ENCODE results near the gene RBM24. TPM values are rescaled to one million over a fixed set of nuclear protein-coding genes. Genes with fewer than 3 reads are reported as not detected.

RBM24 gene
- total and polyA plus RNA-seq, 8 donors, result 0.25 to 2.6 (median 1.3) TPM; not detected in 1

- H3K36me3 ChIP-seq, result no peaks in the 10 kb centered on the region
- TF ChIP-seq POLR2A (IDR thresholded peaks at IDR 0.05) (no peak), POLR2AphosphoS5 (IDR thresholded peaks at IDR 0.05) (no peak), CTCF (IDR thresholded peaks at IDR 0.05) (no peak), EP300 (IDR thresholded peaks at IDR 0.05) (no peak)
- intact Hi-C loops (cut with DNase I; ENCODE audit: low total_unique reads), result no loop called here
- H3K9me3 ChIP-seq, result no peaks in the 10 kb centered on the region
- H3K27ac ChIP-seq, result no peak overlapping the region
- H3K4me3 ChIP-seq, result no peak overlapping the region
- no peaks in the 10 kb centered on the region for H3K4me1 ChIP-seq
- H3K27me3 ChIP-seq, result no peaks in the 10 kb centered on the region
- no peak for DNase-seq
- WGBS, 5 donors, result 72 to 89% (median 86%) methylated on average over 4 of the region's 4 CpGs
Observed at GRCh38 chr6:17258749-17259148, 22.4 kb upstream of the RBM24 start.

- no peaks in the 10 kb centered on the region for H3K4me1 ChIP-seq
- H3K9me3 ChIP-seq, result peaks cover 0 to 5% (median 0%) of the 10 kb centered on the region in 4 donors
- H3K27me3 ChIP-seq, result no peaks in the 10 kb centered on the region
- H3K4me3 ChIP-seq, result no peak overlapping the region
- H3K27ac ChIP-seq, result no peak overlapping the region
- intact Hi-C loops (cut with DNase I; ENCODE audit: low total_unique reads), result no loop called here
- DNase-seq, result no peak
- no peaks in the 10 kb centered on the region for H3K36me3 ChIP-seq
- no peak for TF ChIP-seq POLR2AphosphoS5 (IDR thresholded peaks at IDR 0.05)
- no peak for TF ChIP-seq POLR2A (IDR thresholded peaks at IDR 0.05)
- TF ChIP-seq EP300 (IDR thresholded peaks at IDR 0.05), result no peak
- TF ChIP-seq CTCF (IDR thresholded peaks at IDR 0.05), result no peak
Observed at GRCh38 chr6:17265570-17265969, 15.6 kb upstream of the RBM24 start.

GRCh38 chr6:17267566-17267965 is 13.6 kb upstream of the RBM24 start:
- H3K36me3 ChIP-seq, result no peaks in the 10 kb centered on the region
- H3K27ac ChIP-seq, result no peak overlapping the region
- no peaks in the 10 kb centered on the region for H3K4me1 ChIP-seq
- H3K27me3 ChIP-seq, result no peaks in the 10 kb centered on the region
- TF ChIP-seq POLR2A (IDR thresholded peaks at IDR 0.05), result no peak
- TF ChIP-seq EP300 (IDR thresholded peaks at IDR 0.05), result no peak
- TF ChIP-seq POLR2AphosphoS5 (IDR thresholded peaks at IDR 0.05), result no peak
- no peak for TF ChIP-seq CTCF (IDR thresholded peaks at IDR 0.05)
- peaks cover 0 to 5% (median 0%) of the 10 kb centered on the region in 4 donors for H3K9me3 ChIP-seq
- DNase-seq, result no peak
- WGBS, 5 donors, result 71 to 91% (median 77%) methylated on average over 3 of the region's 3 CpGs
- intact Hi-C loops (cut with DNase I; ENCODE audit: low total_unique reads), result no loop called here
- no peak overlapping the region for H3K4me3 ChIP-seq

GRCh38 chr6:17268114-17268513 is 13.0 kb upstream of the RBM24 start:
- no peaks in the 10 kb centered on the region for H3K36me3 ChIP-seq
- no peak for DNase-seq
- H3K4me1 ChIP-seq, result no peaks in the 10 kb centered on the region
- H3K9me3 ChIP-seq, result peaks cover 0 to 5% (median 0%) of the 10 kb centered on the region in 4 donors
- H3K27me3 ChIP-seq, result no peaks in the 10 kb centered on the region
- no peak for TF ChIP-seq POLR2A (IDR thresholded peaks at IDR 0.05)
- intact Hi-C loops (cut with DNase I; ENCODE audit: low total_unique reads), result no loop called here
- H3K27ac ChIP-seq, result no peak overlapping the region
- WGBS, 5 donors, result 82 to 87% (median 83%) methylated on average over 6 of the region's 6 CpGs
- no peak overlapping the region for H3K4me3 ChIP-seq

GRCh38 chr6:17269840-17270239 is 11.3 kb upstream of the RBM24 start:
- no peak overlapping the region for H3K27ac ChIP-seq
- intact Hi-C loops (cut with DNase I; ENCODE audit: low total_unique reads), result no loop called here
- TF ChIP-seq CTCF (IDR thresholded peaks at IDR 0.05) (no peak), POLR2AphosphoS5 (IDR thresholded peaks at IDR 0.05) (no peak), POLR2A (IDR thresholded peaks at IDR 0.05) (no peak), EP300 (IDR thresholded peaks at IDR 0.05) (no peak)

More at GRCh38 chr6:17269840-17270239, 11.3 kb upstream of the RBM24 start:
- DNase-seq, result no peak
- WGBS, 5 donors, result 63 to 90% (median 74%) methylated on average over 3 of the region's 3 CpGs
- no peaks in the 10 kb centered on the region for H3K36me3 ChIP-seq
- peaks cover 0 to 5% (median 0%) of the 10 kb centered on the region in 4 donors for H3K9me3 ChIP-seq
- no peak overlapping the region for H3K4me3 ChIP-seq
- H3K27me3 ChIP-seq, result no peaks in the 10 kb centered on the region
- H3K4me1 ChIP-seq, result no peaks in the 10 kb centered on the region
